H1 (cell line): Measurements from ENCODE around the gene NDUFAF8. TPM values are rescaled to one million over a fixed set of nuclear protein-coding genes. Genes with fewer than 3 reads are reported as not detected.

Experiments
- CTCF ChIA-PET: fragments of 300-600 bp; sonication (Branson Sonifier 250); formaldehyde crosslinking; loops from one replicate; lab custom pipeline; 2021; ENCODE audit not compliant: partially characterized antibody; lab: Charles Lee
- POLR2A ChIA-PET: fragments of 300-600 bp; sonication (Branson Sonifier 250); formaldehyde crosslinking; loops from one replicate; lab custom pipeline; 2021; ENCODE audit warnings: inconsistent platforms; ENCODE audit not compliant: partially characterized antibody; lab: Charles Lee
- DNase-seq, 2 experiments: peaks; one replicate each; pipeline versions ENCODE4 v3.0.0 to v3.0.0-alpha.2; 2010 to 2022; ENCODE audit warnings: low spot score in 2 of 2, low read depth in 1 of 2, mixed read lengths in 1 of 2
- FAIRE-seq: peaks from 2 replicates; lab custom pipeline; 2011; peaks lifted over from hg19 to GRCh38; lab: Jason Lieb, UNC
- H2AFZ ChIP-seq: 2 replicates; pipeline ENCODE4 v1.8.1; 2012; ENCODE audit warnings: low read length, inconsistent platforms
- H2AK5ac ChIP-seq: 2 replicates; pipeline ENCODE4 v1.6.1; 2013; ENCODE audit warnings: low read depth, low read length
- H2BK120ac ChIP-seq: replicated peaks from 2 replicates; pipeline ENCODE3; 2013; ENCODE audit warnings: low read depth, low read length, inconsistent platforms
- H2BK12ac ChIP-seq: 2 replicates; pipeline ENCODE4 v1.6.1; 2013; ENCODE audit warnings: low read depth, low read length
- H2BK15ac ChIP-seq: 2 replicates; pipeline ENCODE4 v1.6.1; 2013; ENCODE audit warnings: low read length
- H2BK20ac ChIP-seq: 2 replicates; pipeline ENCODE4 v1.6.1; 2013; ENCODE audit warnings: low read length
- H2BK5ac ChIP-seq: 2 replicates; pipeline ENCODE4 v1.6.1; 2013; ENCODE audit warnings: low read depth, low read length
- H3K14ac ChIP-seq: 2 replicates; pipeline ENCODE4 v1.6.1; 2013; ENCODE audit warnings: inconsistent platforms; ENCODE audit not compliant: insufficient read length
- H3K18ac ChIP-seq: 2 replicates; pipeline ENCODE4 v1.6.1; 2013; ENCODE audit warnings: low read length; ENCODE audit errors: extremely low read depth
- H3K23ac ChIP-seq: 2 replicates; pipeline ENCODE4 v1.6.1; 2013; ENCODE audit warnings: inconsistent platforms; ENCODE audit not compliant: insufficient read length
- H3K23me2 ChIP-seq: 2 replicates; pipeline ENCODE4 v1.6.1; 2013; ENCODE audit warnings: low read depth, low read length
- H3K27ac ChIP-seq: 2 replicates; pipeline ENCODE4 v1.6.1; 2011; ENCODE audit warnings: low read depth, low read length, inconsistent platforms
- H3K27me3 ChIP-seq, 4 experiments: replicated peaks in 1 of 4; 1 replicate in 1 of 4; 2 replicates in 3 of 4; pipeline versions ENCODE4 v1.6.1 to v1.8.1; 2011 to 2013; ENCODE audit warnings: low read length in 3 of 4, mild to moderate bottlenecking in 3 of 4, inconsistent platforms in 2 of 4, mixed read lengths in 2 of 4, moderate library complexity in 1 of 4; ENCODE audit not compliant: control insufficient read depth in 3 of 4, insufficient read depth in 3 of 4; ENCODE audit errors: extremely low read depth in 1 of 4
- H3K36me3 ChIP-seq, 4 experiments: 2 replicates each; pipeline versions ENCODE4 v1.6.1 to v1.8.1; 2011 to 2013; ENCODE audit warnings: mild to moderate bottlenecking in 4 of 4, low read length in 3 of 4, moderate library complexity in 2 of 4, control low read depth in 1 of 4, inconsistent platforms in 1 of 4; ENCODE audit not compliant: insufficient read depth in 4 of 4, control insufficient read depth in 2 of 4
- H3K4ac ChIP-seq: replicated peaks from 2 replicates; pipeline ENCODE3; 2013; ENCODE audit warnings: low read length, low read depth, mixed read lengths, inconsistent platforms; ENCODE audit not compliant: insufficient read length
- H3K4me1 ChIP-seq, 4 experiments: replicated peaks in 1 of 4; 1 replicate in 1 of 4; 2 replicates in 3 of 4; pipeline versions ENCODE4 v1.6.1 to v1.8.1; 2011 to 2013; ENCODE audit warnings: low read length in 3 of 4, inconsistent platforms in 2 of 4, mixed read lengths in 1 of 4; ENCODE audit not compliant: insufficient read depth in 4 of 4, control insufficient read depth in 3 of 4
- H3K4me2 ChIP-seq, 2 experiments: 2 replicates each; pipeline versions ENCODE4 v1.6.1 to v1.8.1; 2011 to 2013; ENCODE audit warnings: low read depth in 2 of 2, low read length in 2 of 2, control low read depth in 1 of 2, inconsistent platforms in 1 of 2, mild to moderate bottlenecking in 1 of 2; ENCODE audit not compliant: insufficient read depth in 1 of 2
- H3K4me3 ChIP-seq, 4 experiments: fragments of 200-600, 300-600 bp in 1 of 4; sonication (generic), shearing (Covaris generic), sonication (Bioruptor Twin) in 1 of 4; 2 replicates each; pipeline versions ENCODE4 v1.5.1 to v1.8.1; 2011 to 2016; ENCODE audit warnings: low read length in 4 of 4, low read depth in 3 of 4, control low read depth in 2 of 4, inconsistent platforms in 2 of 4, mild to moderate bottlenecking in 2 of 4, mixed read lengths in 1 of 4, moderate library complexity in 1 of 4; ENCODE audit not compliant: insufficient read depth in 2 of 4; ENCODE audit errors: extremely low read depth in 1 of 4
- H3K56ac ChIP-seq: replicated peaks from 2 replicates; pipeline ENCODE3; 2013; ENCODE audit warnings: low read depth, mild to moderate bottlenecking, mixed read lengths, low read length, inconsistent platforms; ENCODE audit not compliant: insufficient read length
- H3K79me1 ChIP-seq: 2 replicates; pipeline ENCODE4 v1.6.1; 2013; ENCODE audit warnings: low read depth, low read length, control low read depth
- H3K79me2 ChIP-seq, 2 experiments: 2 replicates each; pipeline versions ENCODE4 v1.6.1 to v1.8.1; 2012 to 2013; ENCODE audit warnings: low read length in 2 of 2, mild to moderate bottlenecking in 2 of 2, inconsistent platforms in 1 of 2; ENCODE audit not compliant: insufficient read depth in 2 of 2, control insufficient read depth in 1 of 2
- H3K9ac ChIP-seq, 4 experiments: replicated peaks in 1 of 4; 1 replicate in 1 of 4; 2 replicates in 3 of 4; pipeline versions ENCODE4 v1.6.1 to v1.8.1; 2011 to 2013; ENCODE audit warnings: low read depth in 3 of 4, low read length in 3 of 4, control low read depth in 2 of 4, mild to moderate bottlenecking in 2 of 4, moderate library complexity in 2 of 4, inconsistent platforms in 1 of 4; ENCODE audit errors: extremely low read depth in 1 of 4
- H3K9me3 ChIP-seq, 2 experiments: 2 replicates each; pipeline versions ENCODE4 v1.6.1 to v1.8.1; 2012 to 2013; ENCODE audit warnings: mild to moderate bottlenecking in 2 of 2, moderate library complexity in 2 of 2, control low read depth in 1 of 2, inconsistent platforms in 1 of 2, low read depth in 1 of 2, low read length in 1 of 2, mixed read lengths in 1 of 2; ENCODE audit not compliant: insufficient read depth in 2 of 2
- H4K20me1 ChIP-seq, 2 experiments: replicated peaks in 1 of 2; 2 replicates each; pipeline versions ENCODE3 to v1.8.1; 2011 to 2013; ENCODE audit warnings: inconsistent platforms in 2 of 2, low read length in 2 of 2, mild to moderate bottlenecking in 1 of 2; ENCODE audit not compliant: insufficient read depth in 2 of 2, control insufficient read depth in 1 of 2
- H4K5ac ChIP-seq: 2 replicates; pipeline ENCODE4 v1.6.1; 2013; ENCODE audit warnings: low read length, low read depth, mixed read lengths, inconsistent platforms; ENCODE audit not compliant: insufficient read length
- H4K8ac ChIP-seq: 2 replicates; pipeline ENCODE4 v1.8.0; 2013; ENCODE audit warnings: mild to moderate bottlenecking, moderate library complexity, low read length, inconsistent platforms; ENCODE audit not compliant: insufficient read depth; ENCODE audit errors: extremely low read depth
- H4K91ac ChIP-seq: replicated peaks from 2 replicates; pipeline ENCODE3; 2013; ENCODE audit warnings: low read length, mixed read lengths, inconsistent platforms; ENCODE audit not compliant: insufficient read length
- ASH2L ChIP-seq: fragments of 200-600, 300-600 bp; sonication (generic); IDR thresholded peaks from one replicate; pipeline ENCODE4 v1.7.1; 2017; ENCODE audit warnings: low read length
- ATF2 ChIP-seq: IDR thresholded peaks from 2 replicates; pipeline ENCODE4 v1.6.1; 2012; ENCODE audit warnings: low read length, inconsistent platforms
- CREB1 ChIP-seq: IDR thresholded peaks from 2 replicates; pipeline ENCODE4 v1.6.1; 2012; ENCODE audit warnings: inconsistent platforms
- CTBP2 ChIP-seq: IDR thresholded peaks from 2 replicates; pipeline ENCODE4 v1.7.0; 2011; ENCODE audit warnings: borderline replicate concordance, mild to moderate bottlenecking, moderate library complexity, mixed read lengths, low read length; ENCODE audit not compliant: insufficient read depth, insufficient read length
- GABPA ChIP-seq: IDR thresholded peaks from 2 replicates; pipeline ENCODE4 v1.6.1; 2011; ENCODE audit warnings: mild to moderate bottlenecking, low read length, moderate library complexity, borderline replicate concordance; ENCODE audit not compliant: insufficient read depth
- GTF2F1 ChIP-seq: IDR thresholded peaks from 2 replicates; pipeline ENCODE4 v1.6.1; 2012; ENCODE audit warnings: low read depth, low read length, improper control_type of control experiment, borderline replicate concordance
- HDAC2 ChIP-seq, 2 experiments: fragments of 300-600 bp in 1 of 2; sonication (generic) in 1 of 2; IDR thresholded peaks; 2 replicates each; pipeline ENCODE4 v1.6.1; 2011 to 2012; ENCODE audit warnings: low read depth in 2 of 2, low read length in 2 of 2, mild to moderate bottlenecking in 2 of 2, moderate library complexity in 2 of 2, borderline replicate concordance in 1 of 2, inconsistent platforms in 1 of 2
- HDAC6 ChIP-seq: IDR thresholded peaks from one replicate; pipeline ENCODE4 v1.7.1; 2012; ENCODE audit warnings: low read depth, mild to moderate bottlenecking, inconsistent platforms, low read length, moderate library complexity
- POU5F1 ChIP-seq: IDR thresholded peaks from 2 replicates; pipeline ENCODE4 v1.6.1; 2011; ENCODE audit warnings: low read depth, mild to moderate bottlenecking, low read length, moderate library complexity
- RAD21 ChIP-seq, 2 experiments: IDR thresholded peaks in 1 of 2; conservative IDR thresholded peaks in 1 of 2; 2 replicates each; pipeline ENCODE4 v1.6.1; 2011; ENCODE audit warnings: low read depth in 2 of 2, low read length in 2 of 2, improper control_type of control experiment in 1 of 2, inconsistent platforms in 1 of 2, mild to moderate bottlenecking in 1 of 2, moderate library complexity in 1 of 2
- SRF ChIP-seq: IDR thresholded peaks from 2 replicates; pipeline ENCODE4 v1.6.1; 2011; ENCODE audit warnings: mild to moderate bottlenecking, low read depth, low read length, moderate library complexity
- TBP ChIP-seq: IDR thresholded peaks from 2 replicates; pipeline ENCODE4 v1.6.1; 2011; ENCODE audit warnings: low read depth, low read length, improper control_type of control experiment
- WGBS, 2 experiments: shearing (Covaris generic) in 1 of 2; methylation state at CpG; one replicate each; pipeline versions ENCODE4 v1.1.6 to v1.1.7; 2013 to 2015; ENCODE audit warnings: low lambda C conversion rate in 2 of 2, mixed read lengths in 2 of 2, inconsistent platforms in 1 of 2, low coverage in 1 of 2, missing lambda C conversion rate in 1 of 2; ENCODE audit not compliant: insufficient replicate concordance in 2 of 2, insufficient coverage in 1 of 2, insufficient read length in 1 of 2; ENCODE audit errors: extremely low coverage in 1 of 2, missing lambda C conversion rate in 1 of 2; 5-methylcytosine and 5-hydroxymethylcytosine counted together
- polyA plus RNA-seq, 7 experiments: library from polyadenylated mRNA; depleted of rRNA in 3 of 7; stranded (reverse) in 5 of 7; unstranded in 2 of 7; fragments of >200 nt in 5 of 7; fragments of 200-250 nt in 2 of 7; gene quantifications; 1 replicate in 5 of 7; 2 replicates in 1 of 7; 4 replicates in 1 of 7; pipeline versions ENCODE4 v1.2.1 to v1.2.3, GENCODE V29; 2011 to 2013; ENCODE audit warnings: missing spikeins in 2 of 7, mixed read lengths in 2 of 7
- total RNA-seq: library from RNA; stranded (reverse); fragmentation: NEBNext Ultra II Directional; extraction: Animal tissue kit (Norgen Biotek cat#: 25700); gene quantifications from 2 replicates; pipeline ENCODE4 v1.2.1, GENCODE V29; 2021

Gene NDUFAF8
- total and polyA plus RNA-seq, 2 of the 8 experiments (the other 6 are each of a cell fraction or from before 2014, with no cell fraction given) = 48.9 to 91.1 TPM

DNA sequence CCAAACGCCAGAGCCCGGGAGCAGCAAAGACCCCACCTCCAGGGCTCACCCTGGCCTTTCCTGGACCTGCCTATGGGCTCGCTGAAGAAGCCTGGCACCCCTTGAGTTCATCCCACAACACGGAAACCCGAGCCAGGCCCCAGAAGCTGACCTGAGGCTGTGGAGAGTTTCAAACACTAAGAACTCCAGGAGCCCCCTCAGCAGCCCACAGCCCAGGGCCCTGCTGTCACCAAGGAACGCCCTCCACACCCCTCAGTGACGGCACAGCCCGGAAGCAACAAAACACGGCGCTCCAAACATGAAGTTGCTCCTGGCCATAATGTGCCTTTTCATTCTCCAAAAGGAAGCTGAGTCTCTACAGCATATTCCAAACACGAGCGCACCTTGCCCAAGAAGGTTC, 46.8 kb downstream of the NDUFAF8 start:
- H4K8ac ChIP-seq = no peak overlapping the region; the same call in none of the 2 replicates
- no peak overlapping the region for H2AFZ ChIP-seq
- H3K36me3 ChIP-seq = peaks cover 0 to 10% (median 4%) of the 10 kb centered on the region in 4 experiments; a peak in 4 of 8 replicates
- H3K4ac ChIP-seq = no peak overlapping the region
- no peak overlapping the region for H3K56ac ChIP-seq
- POLR2A ChIA-PET = no interaction called here
- H3K4me3 ChIP-seq = no peak overlapping the region
- H2BK20ac ChIP-seq = no peak overlapping the region
- no peak overlapping the region for H4K5ac ChIP-seq
- H3K4me1 ChIP-seq = peaks cover 0 to 12% (median 0%) of the 10 kb centered on the region in 4 experiments; a peak in 4 of 7 replicates
- H3K27me3 ChIP-seq = no peaks in the 10 kb centered on the region
- peaks cover 0 to 12% of the 10 kb centered on the region in 2 experiments; a peak in 2 of 4 replicates for H3K79me2 ChIP-seq
- DNase-seq (no peak), FAIRE-seq (no peak)
- WGBS, 2 experiments = 95% methylated on average over 12 of the region's 12 CpGs; no CpG with 5 or more reads in 1 of the 2 experiments
- H3K27ac ChIP-seq = no peak overlapping the region
- H3K18ac ChIP-seq = no peak overlapping the region
- H2BK15ac ChIP-seq = no peak overlapping the region
- H4K20me1 ChIP-seq = peaks cover 12 to 13% of the 10 kb centered on the region in 2 experiments
- no peak overlapping the region for H3K9ac ChIP-seq
- H3K23me2 ChIP-seq = no peaks in the 10 kb centered on the region
- H3K9me3 ChIP-seq = no peaks in the 10 kb centered on the region
- no peak overlapping the region for H2BK120ac ChIP-seq
- H3K4me2 ChIP-seq = no peak overlapping the region
- no peak overlapping the region for H4K91ac ChIP-seq
- peaks cover 13% of the 10 kb centered on the region for H3K79me1 ChIP-seq
- no peak overlapping the region for H2BK12ac ChIP-seq
- H3K14ac ChIP-seq = no peak overlapping the region
- no peak overlapping the region for H3K23ac ChIP-seq
- CTCF ChIA-PET = interaction anchor here (0.7 to 2.0 kb wide), 4 partner anchors 10 to 188 kb away, joined by 3 to 5 read pairs (median 4); no protein-coding TSS in a partner anchor
- H2AK5ac ChIP-seq = no peak overlapping the region
- H2BK5ac ChIP-seq = no peak overlapping the region; the same call in 1 of the 2 replicates
- TF ChIP-seq ASH2L (no peak), ATF2 (no peak), CTBP2 (no peak), TBP (no peak), HDAC6 (no peak), POU5F1 (no peak), CREB1 (no peak), GABPA (no peak), SRF (no peak), HDAC2 (IDR thresholded peaks at IDR 0.05; ENCODE audit: borderline replicate concordance in 1 of 2, low read depth in 2 of 2, low read length in 2 of 2) (no peak), GTF2F1 (no peak), RAD21 (IDR thresholded peaks at IDR 0.05 in 1 of 2, conservative IDR thresholded peaks at IDR 0.05 in 1 of 2; ENCODE audit: low read depth in 2 of 2, low read length in 2 of 2) (no peak)
